ENCODE results near the gene MAPKAP1.

The MAPKAP1 gene

DNA sequence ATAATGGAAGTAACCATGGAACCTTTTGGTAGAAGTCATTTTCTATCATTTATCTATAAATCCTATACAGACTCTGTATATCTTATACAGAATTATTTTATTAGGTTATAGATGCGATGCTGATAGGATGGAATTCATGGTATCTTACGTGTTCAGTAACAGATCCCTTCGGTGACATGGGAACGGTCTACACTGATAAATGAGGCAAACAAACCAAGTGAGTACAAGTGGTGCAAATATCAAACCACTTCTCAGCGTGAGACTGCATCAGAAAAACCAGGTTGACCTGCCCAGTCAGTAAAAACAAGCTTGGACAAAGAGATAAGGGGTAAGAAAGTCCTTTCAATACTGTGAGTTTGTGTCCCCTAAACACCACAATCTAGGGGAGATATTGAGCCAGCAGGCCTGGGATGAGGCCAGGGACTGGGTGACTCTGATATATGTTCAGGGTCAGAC is 229.9 kb downstream of the MAPKAP1 start:
- DNase-seq (ENCODE audit: low read depth): no peak
- TF ChIP-seq, protein P1, sequence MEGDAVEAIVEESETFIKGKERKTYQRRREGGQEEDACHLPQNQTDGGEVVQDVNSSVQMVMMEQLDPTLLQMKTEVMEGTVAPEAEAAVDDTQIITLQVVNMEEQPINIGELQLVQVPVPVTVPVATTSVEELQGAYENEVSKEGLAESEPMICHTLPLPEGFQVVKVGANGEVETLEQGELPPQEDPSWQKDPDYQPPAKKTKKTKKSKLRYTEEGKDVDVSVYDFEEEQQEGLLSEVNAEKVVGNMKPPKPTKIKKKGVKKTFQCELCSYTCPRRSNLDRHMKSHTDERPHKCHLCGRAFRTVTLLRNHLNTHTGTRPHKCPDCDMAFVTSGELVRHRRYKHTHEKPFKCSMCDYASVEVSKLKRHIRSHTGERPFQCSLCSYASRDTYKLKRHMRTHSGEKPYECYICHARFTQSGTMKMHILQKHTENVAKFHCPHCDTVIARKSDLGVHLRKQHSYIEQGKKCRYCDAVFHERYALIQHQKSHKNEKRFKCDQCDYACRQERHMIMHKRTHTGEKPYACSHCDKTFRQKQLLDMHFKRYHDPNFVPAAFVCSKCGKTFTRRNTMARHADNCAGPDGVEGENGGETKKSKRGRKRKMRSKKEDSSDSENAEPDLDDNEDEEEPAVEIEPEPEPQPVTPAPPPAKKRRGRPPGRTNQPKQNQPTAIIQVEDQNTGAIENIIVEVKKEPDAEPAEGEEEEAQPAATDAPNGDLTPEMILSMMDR (IDR thresholded peaks at IDR 0.05; ENCODE audit: insufficient read depth, low read depth, low read length, missing control alignments): no peak
- H3K4me3 ChIP-seq (ENCODE audit: low read length): no peak overlapping the region

DNA sequence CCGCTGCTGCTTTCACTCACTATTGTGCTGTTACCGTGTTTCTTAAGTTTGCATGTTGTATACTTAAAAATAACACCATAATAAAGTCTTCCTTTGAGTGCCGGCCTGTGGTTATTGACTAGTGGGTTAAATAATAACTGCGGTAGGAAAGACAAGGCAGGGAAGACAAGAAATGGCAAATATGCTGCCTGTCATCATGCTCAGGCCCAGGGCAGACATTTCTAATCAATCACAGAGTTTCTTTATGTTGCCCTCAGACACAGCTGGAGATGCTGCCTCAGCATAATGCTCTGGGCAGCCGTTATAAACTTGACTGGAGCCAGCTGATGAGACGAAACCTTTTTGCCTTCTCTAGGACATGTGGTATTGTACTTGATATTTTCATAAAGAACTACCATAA is 230.4 kb downstream of the MAPKAP1 start:
- no peak for DNase-seq (ENCODE audit: low read depth)
- TF ChIP-seq, protein P1 (IDR thresholded peaks at IDR 0.05; ENCODE audit: insufficient read depth, low read depth, low read length, missing control alignments): no peak
- no peak overlapping the region for H3K4me3 ChIP-seq (ENCODE audit: low read length)

- DNase-seq (ENCODE audit: low read depth): no peak
- TF ChIP-seq, protein P1 (IDR thresholded peaks at IDR 0.05; ENCODE audit: insufficient read depth, low read depth, low read length, missing control alignments): no peak
- no peak overlapping the region for H3K4me3 ChIP-seq (ENCODE audit: low read length)
Measured at GRCh38 chr9:125475385-125475784, 231.6 kb downstream of the MAPKAP1 start.

DNA sequence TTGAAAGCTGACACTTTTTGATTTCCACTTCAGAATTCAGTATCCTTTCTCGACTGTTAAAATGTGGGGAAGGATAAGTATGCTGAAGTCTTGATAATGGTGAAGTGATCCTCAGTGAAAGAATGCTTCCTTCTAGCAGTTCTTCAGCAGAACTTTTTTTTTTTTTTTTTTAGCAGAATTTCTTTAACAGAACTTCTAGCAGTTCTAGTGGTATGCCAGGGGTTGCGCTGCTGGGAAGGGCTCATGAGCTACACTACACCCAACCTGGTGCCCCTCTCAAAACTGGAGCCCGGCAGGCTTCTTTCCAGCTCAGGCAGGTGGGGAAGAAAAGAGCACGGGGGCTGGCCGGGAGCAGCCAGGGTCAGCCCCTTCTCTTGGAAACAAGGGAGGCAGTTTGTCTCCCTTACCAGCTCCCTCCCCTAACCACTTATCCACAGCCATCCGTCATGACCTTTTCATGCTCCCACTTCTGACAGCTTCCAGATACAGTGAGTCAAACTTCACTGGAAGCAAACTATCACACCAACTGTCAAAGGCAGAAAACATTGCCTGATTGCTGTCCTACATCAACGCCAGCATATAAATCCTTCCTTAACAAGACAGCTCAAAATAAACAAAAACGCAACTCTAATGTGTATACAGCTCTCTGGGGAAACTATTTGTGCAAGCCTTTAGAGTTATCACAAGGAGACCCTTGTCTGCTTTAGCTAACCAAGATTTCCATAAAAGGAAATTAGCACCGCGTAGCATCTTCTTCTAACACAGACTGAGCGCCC is 233.9 kb downstream of the MAPKAP1 start:
- no peak overlapping the region for H3K4me3 ChIP-seq (ENCODE audit: low read length)
- no peak for DNase-seq (ENCODE audit: low read depth)
- TF ChIP-seq, protein P1 (IDR thresholded peaks at IDR 0.05; ENCODE audit: insufficient read depth, low read depth, low read length, missing control alignments): no peak

DNA sequence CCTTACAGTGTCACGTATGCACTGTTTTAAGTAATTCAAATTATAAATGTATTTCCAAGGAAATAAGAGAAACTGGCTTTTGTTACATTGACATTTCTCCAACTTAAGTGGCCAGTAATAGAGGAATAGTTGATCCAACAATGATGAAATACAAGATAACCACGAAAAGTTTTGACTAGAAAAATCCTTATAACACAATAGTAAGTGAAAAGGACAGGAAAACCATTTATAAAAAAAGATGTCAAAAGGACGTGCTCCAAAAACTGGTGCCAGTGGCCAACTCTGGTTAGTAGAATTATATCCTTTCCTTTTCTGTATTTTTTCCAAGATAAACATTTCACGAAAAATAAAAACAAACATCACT is 234.5 kb downstream of the MAPKAP1 start:
- DNase-seq (ENCODE audit: low read depth): no peak
- TF ChIP-seq, protein P1 (IDR thresholded peaks at IDR 0.05; ENCODE audit: insufficient read depth, low read depth, low read length, missing control alignments): no peak
- H3K4me3 ChIP-seq (ENCODE audit: low read length): no peak overlapping the region

GRCh38 chr9:125470767-125471580 is 236.0 kb downstream of the MAPKAP1 start:
- no peak overlapping the region for H3K4me3 ChIP-seq (ENCODE audit: low read length)
- TF ChIP-seq, protein P1 (IDR thresholded peaks at IDR 0.05; ENCODE audit: insufficient read depth, low read depth, low read length, missing control alignments): no peak
- no peak for DNase-seq (ENCODE audit: low read depth)
